ENCODE measurements around the gene USP7. TPM values are rescaled to one million over a fixed set of nuclear protein-coding genes. Genes with fewer than 3 reads are reported as not detected.

The USP7 gene
- polyA plus RNA-seq, 3 donors: 2.4 to 31.7 (median 4.1) TPM

GRCh38 chr16:8851761-8852403 is 111.8 kb downstream of the USP7 start:
- Histone ChIP-seq H3K27ac (ENCODE audit: low read depth in 1 of 2, low read length in 2 of 2) (no peak overlapping the region), H3K27me3 (ENCODE audit: control insufficient read depth in 2 of 2, insufficient read depth in 2 of 2, low read length in 2 of 2) (no peaks in the 10 kb centered on the region), H4K20me1 (ENCODE audit: insufficient read depth, low read length) (peaks cover 51% of the 10 kb centered on the region), H3K9me3 (replicated peaks in 1 of 2; ENCODE audit: control insufficient read depth in 1 of 2, insufficient read depth in 1 of 2, low read length in 2 of 2) (no peaks in the 10 kb centered on the region), H3K4me3 (replicated peaks in 1 of 3; ENCODE audit: low read depth in 2 of 3, low read length in 3 of 3) (no peak overlapping the region), H3K9ac (ENCODE audit: insufficient read depth, low read length, poor library complexity, severe bottlenecking) (no peak overlapping the region), H3K4me2 (replicated peaks; ENCODE audit: extremely low read depth, low read length, poor library complexity, severe bottlenecking) (no peak overlapping the region), H3K79me2 (ENCODE audit: insufficient read depth, low read length) (no peaks in the 10 kb centered on the region), H3K4me1 (ENCODE audit: control insufficient read depth in 1 of 2, insufficient read depth in 2 of 2, low read length in 2 of 2) (peaks cover 21 to 32% of the 10 kb centered on the region in 2 donors), H2AFZ (ENCODE audit: insufficient read depth, low read depth, low read length, poor library complexity, severe bottlenecking) (no peak overlapping the region), H3K36me3 (replicated peaks in 1 of 2; ENCODE audit: control insufficient read depth in 1 of 2, insufficient read depth in 2 of 2, low read length in 2 of 2) (peaks cover 45 to 83% of the 10 kb centered on the region in 2 donors)
- Mint-ChIP-seq H3K9me3 (peaks cover 0 to 6% (median 0%) of the 10 kb centered on the region in 7 donors), H3K4me3 (peak overlapping the region in 1 of 2 donors; percentile 35), H3K27me3 (ENCODE audit: low read depth in 3 of 3) (peaks cover 2 to 8% (median 6%) of the 10 kb centered on the region in 3 donors), H3K36me3 (peaks cover 81 to 96% of the 10 kb centered on the region in 2 donors), H3K4me1 (peaks cover 30% of the 10 kb centered on the region), H3K27ac (peak overlapping the region in 1 of 7 donors; percentile 7)
- 98% methylated on average over 8 of the region's 8 CpGs for WGBS (ENCODE audit: insufficient coverage)
- no peak for DNase-seq
- no peak for TF ChIP-seq CTCF (IDR thresholded peaks at IDR 0.05)
- intact Hi-C loops (cut with micrococcal nuclease): no loop called here

- peak; percentile 57 to 68 (median 66) for DNase-seq
- peaks cover 21 to 32% of the 10 kb centered on the region in 2 donors for H3K4me1 ChIP-seq (ENCODE audit: control insufficient read depth in 1 of 2, insufficient read depth in 2 of 2, low read length in 2 of 2)
- peaks cover 12% of the 10 kb centered on the region for H3K79me2 ChIP-seq (ENCODE audit: insufficient read depth, low read length)
- H2AFZ ChIP-seq (ENCODE audit: insufficient read depth, low read depth, low read length, poor library complexity, severe bottlenecking): no peak overlapping the region
- WGBS (ENCODE audit: insufficient coverage): 0% methylated on average over 5 of the region's 11 CpGs
- peaks cover 85 to 95% of the 10 kb centered on the region in 2 donors for H3K36me3 Mint-ChIP-seq
- intact Hi-C loops (cut with micrococcal nuclease): no loop called here
- peak overlapping the region; percentile 58 to 89 (median 80) for H3K27ac Mint-ChIP-seq
- H3K27ac ChIP-seq (ENCODE audit: low read depth in 1 of 2, low read length in 2 of 2): peak overlapping the region; percentile 19 to 55
- H3K27me3 ChIP-seq (ENCODE audit: control insufficient read depth in 2 of 2, insufficient read depth in 2 of 2, low read length in 2 of 2): no peaks in the 10 kb centered on the region
- TF ChIP-seq CTCF (IDR thresholded peaks at IDR 0.05): no peak
- H4K20me1 ChIP-seq (ENCODE audit: insufficient read depth, low read length): peaks cover 56% of the 10 kb centered on the region
- H3K36me3 ChIP-seq (replicated peaks in 1 of 2; ENCODE audit: control insufficient read depth in 1 of 2, insufficient read depth in 2 of 2, low read length in 2 of 2): peaks cover 34 to 76% of the 10 kb centered on the region in 2 donors
- peak overlapping the region; percentile 58 to 80 for H3K4me3 Mint-ChIP-seq
- peaks cover 28% of the 10 kb centered on the region for H3K4me1 Mint-ChIP-seq
- H3K4me2 ChIP-seq (replicated peaks; ENCODE audit: extremely low read depth, low read length, poor library complexity, severe bottlenecking): peak overlapping the region; percentile 54
- peaks cover 2 to 8% (median 6%) of the 10 kb centered on the region in 3 donors for H3K27me3 Mint-ChIP-seq (ENCODE audit: low read depth in 3 of 3)
- H3K9ac ChIP-seq (ENCODE audit: insufficient read depth, low read length, poor library complexity, severe bottlenecking): no peak overlapping the region
- H3K9me3 Mint-ChIP-seq: peaks cover 0 to 5% (median 0%) of the 10 kb centered on the region in 7 donors
- no peaks in the 10 kb centered on the region for H3K9me3 ChIP-seq (replicated peaks in 1 of 2; ENCODE audit: control insufficient read depth in 1 of 2, insufficient read depth in 1 of 2, low read length in 2 of 2)
- peak overlapping the region in 1 of 3 experiments; percentile 44 for H3K4me3 ChIP-seq (replicated peaks in 1 of 3; ENCODE audit: low read depth in 2 of 3, low read length in 3 of 3)
These were observed 113.3 kb downstream of the USP7 start for GRCh38 chr16:8850279-8850885.
